MM.1S (cell line): ENCODE measurements around the gene NOTUM.

ENCODE experiments used
- DNase-seq: peaks from one replicate; pipeline ENCODE4 v3.0.0-alpha.2; 2015
- H2AFZ ChIP-seq: fragments of 300-600 bp; sonication (generic); 2 replicates; pipeline ENCODE4 v1.6.0; 2016; ENCODE audit warnings: antibody characterized with exemption, low read length
- H3F3A ChIP-seq: fragments of 300-600 bp; sonication (generic); 2 replicates; pipeline ENCODE4 v1.6.1; 2016; ENCODE audit warnings: mild to moderate bottlenecking, antibody characterized with exemption, low read length, moderate library complexity, mixed read lengths; ENCODE audit not compliant: insufficient read depth
- H3K27ac ChIP-seq: fragments of 300-600 bp; sonication (generic); 2 replicates; pipeline ENCODE4 v1.5.1; 2016; ENCODE audit warnings: mild to moderate bottlenecking, low read length
- H3K27me3 ChIP-seq: fragments of 300-600 bp; sonication (generic); replicated peaks from 2 replicates; pipeline ENCODE4 v1.6.0; 2016; ENCODE audit warnings: low read length; ENCODE audit not compliant: insufficient read depth
- H3K36me3 ChIP-seq: fragments of 300-600 bp; sonication (generic); replicated peaks from 2 replicates; pipeline ENCODE4 v1.6.1; 2016; ENCODE audit warnings: mild to moderate bottlenecking, low read length, mixed read lengths; ENCODE audit not compliant: insufficient read depth
- H3K4me1 ChIP-seq: fragments of 300-600 bp; sonication (generic); 2 replicates; pipeline ENCODE4 v1.6.1; 2016; ENCODE audit warnings: low read length, mixed read lengths
- H3K4me2 ChIP-seq: fragments of 300-600 bp; sonication (generic); 2 replicates; pipeline ENCODE4 v1.6.0; 2016; ENCODE audit warnings: low read depth, low read length
- H3K4me3 ChIP-seq: fragments of 300-600 bp; sonication (generic); 2 replicates; pipeline ENCODE4 v1.5.1; 2016; ENCODE audit warnings: low read length, mixed read lengths
- H3K79me2 ChIP-seq: fragments of 300-600 bp; sonication (generic); 2 replicates; pipeline ENCODE4 v1.6.1; 2016; ENCODE audit warnings: mixed run types, low read length, mixed read lengths
- H3K9ac ChIP-seq: fragments of 300-600 bp; sonication (generic); 2 replicates; pipeline ENCODE4 v1.6.1; 2016; ENCODE audit warnings: low read length, mixed read lengths
- H3K9me2 ChIP-seq: fragments of 300-600 bp; sonication (generic); replicated peaks from 2 replicates; pipeline ENCODE4 v1.6.1; 2016; ENCODE audit warnings: mild to moderate bottlenecking, low read length, mixed read lengths; ENCODE audit not compliant: insufficient read depth
- H3K9me3 ChIP-seq: fragments of 300-600 bp; sonication (generic); replicated peaks from 2 replicates; pipeline ENCODE4 v1.6.1; 2016; ENCODE audit warnings: mild to moderate bottlenecking, low read length, mixed read lengths; ENCODE audit not compliant: insufficient read depth
- H4K20me1 ChIP-seq: fragments of 300-600 bp; sonication (generic); 2 replicates; pipeline ENCODE4 v1.6.1; 2016; ENCODE audit warnings: mild to moderate bottlenecking, low read length, moderate library complexity, mixed read lengths; ENCODE audit not compliant: insufficient read depth
- CTCF ChIP-seq: fragments of 300-600 bp; sonication (generic); IDR thresholded peaks from 2 replicates; pipeline ENCODE4 v1.5.1; 2016; ENCODE audit warnings: antibody characterized with exemption, low read length, mixed read lengths
- EZH2 ChIP-seq: fragments of 300-600 bp; sonication (generic); optimal IDR thresholded peaks from 2 replicates; pipeline ENCODE3; 2017; ENCODE audit warnings: low read depth, mild to moderate bottlenecking, antibody characterized with exemption, low read length, mixed read lengths
- EZH2phosphoT487 ChIP-seq: fragments of 300-600 bp; sonication (generic); IDR thresholded peaks from 2 replicates; pipeline ENCODE4 v1.6.1; 2018; ENCODE audit warnings: antibody characterized with exemption, low read length

NOTUM gene

DNA sequence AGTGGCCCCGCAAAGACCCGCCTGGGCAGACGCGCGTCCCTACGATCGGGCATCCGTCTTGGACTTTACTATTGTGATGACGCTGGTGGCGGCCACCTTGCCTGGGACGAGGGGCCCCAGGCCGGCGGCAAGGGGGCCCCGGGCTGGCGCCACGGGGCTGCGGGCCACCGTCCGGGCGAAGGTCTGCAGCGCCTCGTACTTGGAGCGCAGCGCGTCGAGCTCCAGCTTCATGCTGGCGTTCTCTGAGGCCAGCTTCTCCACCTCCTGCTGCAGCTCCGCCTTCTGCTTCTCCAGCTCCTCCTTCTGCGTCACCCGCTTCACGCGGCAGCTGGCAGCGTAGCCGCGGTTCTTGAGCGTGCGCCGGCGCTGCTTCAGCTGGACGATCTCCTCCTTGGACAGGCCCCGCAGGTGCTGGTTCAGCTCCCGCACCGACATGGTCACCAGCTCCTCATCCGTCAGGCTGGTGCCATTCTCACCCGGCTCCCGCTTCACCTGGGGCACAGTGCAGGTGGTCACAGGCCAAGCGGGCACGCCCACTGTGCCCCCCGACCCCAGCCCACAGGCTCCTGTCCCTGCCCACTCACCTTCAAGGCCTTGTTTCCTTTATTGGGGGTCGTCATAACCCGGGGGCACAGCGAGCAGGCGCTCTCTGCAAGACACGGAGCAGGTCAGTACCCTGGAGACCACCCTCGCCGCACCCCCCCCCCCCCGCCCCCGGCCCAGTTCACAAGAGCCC, 38.3 kb downstream of the NOTUM start:
- no peaks in the 10 kb centered on the region for H3K9me2 ChIP-seq
- H3F3A ChIP-seq: peaks cover 37% of the 10 kb centered on the region
- H2AFZ ChIP-seq: no peak overlapping the region
- no peak overlapping the region for H3K4me3 ChIP-seq
- no peak for DNase-seq
- no peaks in the 10 kb centered on the region for H3K36me3 ChIP-seq
- 0 out of 2 replicates have a peak, but pooled peaks cover 3% of the 10 kb centered on the region for H4K20me1 ChIP-seq
- H3K4me2 ChIP-seq: no peak overlapping the region
- H3K27me3 ChIP-seq: no peaks in the 10 kb centered on the region
- no peak overlapping the region; the same call in 1 of the 2 replicates for H3K27ac ChIP-seq
- H3K4me1 ChIP-seq: peaks cover 18% of the 10 kb centered on the region
- H3K9ac ChIP-seq: no peak overlapping the region
- TF ChIP-seq EZH2phosphoT487 (no peak), CTCF (no peak), EZH2 (no peak)
- peaks cover 80% of the 10 kb centered on the region for H3K79me2 ChIP-seq
- no peaks in the 10 kb centered on the region for H3K9me3 ChIP-seq

DNA sequence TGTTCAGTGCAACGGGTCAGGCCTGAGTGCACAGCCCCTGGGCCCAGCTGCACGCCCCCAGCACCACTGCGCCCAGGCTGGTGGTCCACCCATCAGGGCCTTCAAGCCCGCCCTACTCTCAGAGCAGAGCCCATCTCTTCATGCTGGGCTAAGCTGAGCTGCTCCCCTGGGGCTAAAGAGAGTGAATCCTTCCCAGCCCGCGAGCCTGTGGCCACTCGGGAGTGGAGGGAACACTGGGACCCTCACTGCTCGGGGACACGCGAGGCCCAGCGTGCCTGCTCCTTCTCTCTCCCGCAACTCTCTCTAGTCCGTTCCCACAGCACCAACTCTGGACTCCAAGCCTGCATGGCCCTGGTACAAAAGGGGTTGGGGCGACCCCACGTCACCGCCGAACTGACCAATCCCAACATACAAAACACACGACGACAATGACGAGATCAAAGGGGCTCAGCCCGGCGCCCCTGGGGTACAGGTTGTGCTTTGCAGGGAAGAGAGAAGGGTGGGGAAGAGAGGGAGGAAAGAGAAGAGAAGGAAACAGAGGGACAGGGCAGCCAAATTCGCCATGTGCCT, 38.9 kb downstream of the NOTUM start:
- 0 out of 2 replicates have a peak, but pooled peaks cover 3% of the 10 kb centered on the region for H4K20me1 ChIP-seq
- no peak for DNase-seq
- no peak overlapping the region for H3K9ac ChIP-seq
- peaks cover 84% of the 10 kb centered on the region for H3K79me2 ChIP-seq
- TF ChIP-seq EZH2phosphoT487: no peak
- TF ChIP-seq EZH2: no peak
- TF ChIP-seq CTCF: no peak
- H2AFZ ChIP-seq: no peak overlapping the region
- no peaks in the 10 kb centered on the region for H3K9me2 ChIP-seq
- no peak overlapping the region for H3K4me3 ChIP-seq
- peaks cover 18% of the 10 kb centered on the region for H3K4me1 ChIP-seq
- no peaks in the 10 kb centered on the region for H3K36me3 ChIP-seq
- no peak overlapping the region for H3K4me2 ChIP-seq
- H3K27ac ChIP-seq: no peak overlapping the region
- no peaks in the 10 kb centered on the region for H3K9me3 ChIP-seq
- H3K27me3 ChIP-seq: no peaks in the 10 kb centered on the region
- peaks cover 37% of the 10 kb centered on the region for H3F3A ChIP-seq

- TF ChIP-seq EZH2 (no peak), EZH2phosphoT487 (no peak), CTCF (no peak)
- Histone ChIP-seq H3K4me1 (peaks cover 23% of the 10 kb centered on the region), H4K20me1 (0 out of 2 replicates have a peak, but pooled peaks cover 3% of the 10 kb centered on the region), H3K27ac (no peak overlapping the region), H3K36me3 (no peaks in the 10 kb centered on the region), H3K4me2 (no peak overlapping the region), H3K4me3 (no peak overlapping the region), H3K9ac (no peak overlapping the region), H3F3A (peaks cover 35% of the 10 kb centered on the region), H2AFZ (no peak overlapping the region), H3K9me2 (no peaks in the 10 kb centered on the region), H3K27me3 (no peaks in the 10 kb centered on the region), H3K79me2 (peaks cover 84% of the 10 kb centered on the region), H3K9me3 (no peaks in the 10 kb centered on the region)
- DNase-seq: no peak
Measured at GRCh38 chr17:81921537-81921862, 39.5 kb downstream of the NOTUM start.
